ENCODE results near the gene RUSF1. TPM values are rescaled to one million over a fixed set of nuclear protein-coding genes. Genes with fewer than 3 reads are reported as not detected.

The RUSF1 gene
- total RNA-seq, 1 experiment from 2014 or later, result 59.3 TPM

GRCh38 chr16:31530405-31530804 is 22.2 kb upstream of the RUSF1 start:
- no peak overlapping the region for H3K4me3 ChIP-seq (replicated peaks in 1 of 2; ENCODE audit: low read depth in 1 of 2, low read length in 2 of 2)
- no peaks in the 10 kb centered on the region for H3K9me3 ChIP-seq (ENCODE audit: control insufficient read depth in 1 of 2, insufficient read depth in 1 of 2, low read depth in 1 of 2, low read length in 2 of 2)
- BruUV-seq (replicated peaks), result no TSS peak
- intact Hi-C loops (cut with micrococcal nuclease), result no loop called here
- H3K79me2 ChIP-seq (ENCODE audit: insufficient read depth, low read length), result no peaks in the 10 kb centered on the region
- ATAC-seq (no peak), DNase-seq (ENCODE audit: low read depth, low spot score) (no peak)
- H3K27ac ChIP-seq (ENCODE audit: low read depth, low read length), result no peak overlapping the region
- no peaks in the 10 kb centered on the region for H4K20me1 ChIP-seq (ENCODE audit: insufficient read depth)
- H3K4me1 ChIP-seq (ENCODE audit: control insufficient read depth in 1 of 2, insufficient read depth in 2 of 2, low read length in 2 of 2), result no peaks in the 10 kb centered on the region
- no peaks in the 10 kb centered on the region for H3K27me3 ChIP-seq (ENCODE audit: insufficient read depth, low read length)
- RAD21 ChIA-PET (ENCODE audit: low non-redundant PET in 1 of 2, low total read pairs in 2 of 2, uncharacterized antibody in 2 of 2, unreplicated experiment in 2 of 2), result no interaction called here
- H3K9me2 ChIP-seq (ENCODE audit: insufficient read depth), result no peaks in the 10 kb centered on the region
- CTCF ChIA-PET, result no interaction called here
- H3K4me2 ChIP-seq (ENCODE audit: low read length), result no peak overlapping the region
- H3K36me3 ChIP-seq (ENCODE audit: control insufficient read depth in 1 of 2, insufficient read depth in 2 of 2, low read length in 2 of 2), result no peaks in the 10 kb centered on the region
- TF ChIP-seq SP1 (IDR thresholded peaks at IDR 0.05; ENCODE audit: low read depth), result no peak
- TF ChIP-seq EZH2 (IDR thresholded peaks at IDR 0.05), result no peak
- H3K9ac ChIP-seq (ENCODE audit: low read length), result no peak overlapping the region
- no peak overlapping the region for H2AFZ ChIP-seq (ENCODE audit: low read depth, low read length, poor library complexity, severe bottlenecking)
- POLR2A ChIA-PET, result no interaction called here

GRCh38 chr16:31529937-31530312 is 21.7 kb upstream of the RUSF1 start:
- ChIA-PET RAD21 (ENCODE audit: low non-redundant PET in 1 of 2, low total read pairs in 2 of 2, uncharacterized antibody in 2 of 2, unreplicated experiment in 2 of 2) (no interaction called here), CTCF (no interaction called here), POLR2A (no interaction called here)
- no peak overlapping the region for H2AFZ ChIP-seq (ENCODE audit: low read depth, low read length, poor library complexity, severe bottlenecking)
- H3K27me3 ChIP-seq (ENCODE audit: insufficient read depth, low read length), result no peaks in the 10 kb centered on the region
- no peaks in the 10 kb centered on the region for H4K20me1 ChIP-seq (ENCODE audit: insufficient read depth)
- intact Hi-C loops (cut with micrococcal nuclease), result no loop called here
- H3K36me3 ChIP-seq (ENCODE audit: control insufficient read depth in 1 of 2, insufficient read depth in 2 of 2, low read length in 2 of 2), result no peaks in the 10 kb centered on the region
- TF ChIP-seq POLR2A (IDR thresholded peaks at IDR 0.05; ENCODE audit: borderline replicate concordance, extremely low read depth, insufficient read depth, insufficient read length) (no peak), JUND (IDR thresholded peaks at IDR 0.05) (no peak), EZH2phosphoT487 (IDR thresholded peaks at IDR 0.05; ENCODE audit: borderline replicate concordance) (no peak), SP1 (IDR thresholded peaks at IDR 0.05; ENCODE audit: low read depth) (no peak), YY1 (IDR thresholded peaks at IDR 0.05; ENCODE audit: extremely low read depth, insufficient replicate concordance, low read depth, low read length) (no peak), SRF (IDR thresholded peaks at IDR 0.05; ENCODE audit: low read depth) (no peak), TCF7L2 (IDR thresholded peaks at IDR 0.05; ENCODE audit: borderline replicate concordance, extremely low read depth, insufficient read depth, insufficient read length) (no peak), POLR2AphosphoS5 (IDR thresholded peaks at IDR 0.05; ENCODE audit: low read depth, low read length) (no peak), FOSL1 (IDR thresholded peaks at IDR 0.05; ENCODE audit: low read depth) (no peak), SIN3A (IDR thresholded peaks at IDR 0.05; ENCODE audit: low read depth) (no peak), ZNF274 (IDR thresholded peaks at IDR 0.05; ENCODE audit: low read depth, low read length) (no peak), RAD21 (IDR thresholded peaks at IDR 0.05; ENCODE audit: low read depth) (no peak), EGR1 (IDR thresholded peaks at IDR 0.05; ENCODE audit: low read depth) (no peak)
- TF ChIP-seq, protein P1, sequence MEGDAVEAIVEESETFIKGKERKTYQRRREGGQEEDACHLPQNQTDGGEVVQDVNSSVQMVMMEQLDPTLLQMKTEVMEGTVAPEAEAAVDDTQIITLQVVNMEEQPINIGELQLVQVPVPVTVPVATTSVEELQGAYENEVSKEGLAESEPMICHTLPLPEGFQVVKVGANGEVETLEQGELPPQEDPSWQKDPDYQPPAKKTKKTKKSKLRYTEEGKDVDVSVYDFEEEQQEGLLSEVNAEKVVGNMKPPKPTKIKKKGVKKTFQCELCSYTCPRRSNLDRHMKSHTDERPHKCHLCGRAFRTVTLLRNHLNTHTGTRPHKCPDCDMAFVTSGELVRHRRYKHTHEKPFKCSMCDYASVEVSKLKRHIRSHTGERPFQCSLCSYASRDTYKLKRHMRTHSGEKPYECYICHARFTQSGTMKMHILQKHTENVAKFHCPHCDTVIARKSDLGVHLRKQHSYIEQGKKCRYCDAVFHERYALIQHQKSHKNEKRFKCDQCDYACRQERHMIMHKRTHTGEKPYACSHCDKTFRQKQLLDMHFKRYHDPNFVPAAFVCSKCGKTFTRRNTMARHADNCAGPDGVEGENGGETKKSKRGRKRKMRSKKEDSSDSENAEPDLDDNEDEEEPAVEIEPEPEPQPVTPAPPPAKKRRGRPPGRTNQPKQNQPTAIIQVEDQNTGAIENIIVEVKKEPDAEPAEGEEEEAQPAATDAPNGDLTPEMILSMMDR (IDR thresholded peaks at IDR 0.05 in 2 of 3, conservative IDR thresholded peaks at IDR 0.05 in 1 of 3; ENCODE audit: borderline replicate concordance in 1 of 3, insufficient read depth in 1 of 3, low read depth in 2 of 3, low read length in 2 of 3), result no peak
- no TSS peak for BruUV-seq (replicated peaks)
- no peak overlapping the region for H3K27ac ChIP-seq (ENCODE audit: low read depth, low read length)
- ATAC-seq, result no peak
- H3K9me2 ChIP-seq (ENCODE audit: insufficient read depth), result no peaks in the 10 kb centered on the region
- H3K4me1 ChIP-seq (ENCODE audit: control insufficient read depth in 1 of 2, insufficient read depth in 2 of 2, low read length in 2 of 2), result no peaks in the 10 kb centered on the region
- no peak for DNase-seq (ENCODE audit: low read depth, low spot score)
- no peaks in the 10 kb centered on the region for H3K79me2 ChIP-seq (ENCODE audit: insufficient read depth, low read length)
- no peak overlapping the region for H3K9ac ChIP-seq (ENCODE audit: low read length)
- H3K9me3 ChIP-seq (ENCODE audit: control insufficient read depth in 1 of 2, insufficient read depth in 1 of 2, low read depth in 1 of 2, low read length in 2 of 2), result no peaks in the 10 kb centered on the region
- H3K4me2 ChIP-seq (ENCODE audit: low read length), result no peak overlapping the region
- no peak overlapping the region for H3K4me3 ChIP-seq (replicated peaks in 1 of 2; ENCODE audit: low read depth in 1 of 2, low read length in 2 of 2)

Data from HCT116 (cell line).